GM12878 (cell line): Measurements from ENCODE around the gene MELTF. TPM values are rescaled to one million over a fixed set of nuclear protein-coding genes. Genes with fewer than 3 reads are reported as not detected.

ENCODE experiments used
- ATAC-seq: fragments of 200-7000 bp; cut with Tn5 transposase; 3 replicates; pipeline ENCODE4 v1.9.1; 2020; ENCODE audit warnings: mild to moderate bottlenecking, moderate library complexity
- BruUV-seq: library from RNA; stranded (reverse); fragments of 400-500 nt; replicated peaks from 2 replicates; lab custom pipeline; 2021; lab: Mats Ljungman, UMichigan
- CTCF ChIA-PET: fragments of 300-600 bp; sonication (Branson Sonifier 250); formaldehyde crosslinking; extraction: SDS; loops from one replicate; lab custom pipeline; 2021; ENCODE audit warnings: inconsistent platforms; lab: Yijun Ruan, JAX
- POLR2A ChIA-PET: fragments of 350-600 bp; formaldehyde crosslinking; extraction: SDS; loops from one replicate; lab custom pipeline; 2021; ENCODE audit warnings: inconsistent platforms; lab: Charles Lee
- RAD21 ChIA-PET: fragments of 300-600 bp; sonication (Branson Sonifier 250); formaldehyde crosslinking; loops from one replicate; lab custom pipeline; 2023; ENCODE audit warnings: antibody characterized with exemption; ENCODE audit not compliant: unreplicated experiment; lab: Charles Lee
- SMC1A ChIA-PET: fragments of 300-600 bp; sonication (Branson Sonifier 250); formaldehyde crosslinking; loops from one replicate; lab custom pipeline; 2023; ENCODE audit not compliant: unreplicated experiment, uncharacterized antibody; lab: Charles Lee
- DNase-seq: peaks from one replicate; pipeline ENCODE4 v3.0.0-alpha.2; 2011; ENCODE audit warnings: low read depth, low spot score
- FAIRE-seq: peaks from 3 replicates; lab custom pipeline; 2011; peaks lifted over from hg19 to GRCh38; lab: Jason Lieb, UNC
- H2AFZ ChIP-seq: 2 replicates; pipeline ENCODE4 v1.6.0; 2011; ENCODE audit warnings: low read depth, low read length, control low read depth; ENCODE audit not compliant: control insufficient read depth
- H3K27ac ChIP-seq: 2 replicates; pipeline ENCODE4 v1.5.1; 2011; ENCODE audit warnings: control low read depth; ENCODE audit not compliant: control insufficient read depth, insufficient read depth
- H3K27me3 ChIP-seq, 2 experiments: replicated peaks in 1 of 2; 2 replicates each; pipeline versions ENCODE4 v1.6.0 to v1.6.1; 2011; ENCODE audit warnings: low read length in 1 of 2; ENCODE audit not compliant: control insufficient read depth in 2 of 2, insufficient read depth in 2 of 2
- H3K36me3 ChIP-seq, 2 experiments: 2 replicates each; pipeline ENCODE4 v1.5.1; 2011; ENCODE audit warnings: low read length in 1 of 2; ENCODE audit not compliant: control insufficient read depth in 2 of 2, insufficient read depth in 2 of 2
- H3K4me1 ChIP-seq: 2 replicates; pipeline ENCODE4 v1.6.1; 2011; ENCODE audit warnings: mild to moderate bottlenecking, low read length, moderate library complexity, mixed read lengths; ENCODE audit not compliant: control insufficient read depth, insufficient read depth
- H3K4me2 ChIP-seq: 2 replicates; pipeline ENCODE4 v1.6.0; 2011; ENCODE audit warnings: control low read depth; ENCODE audit not compliant: control insufficient read depth, insufficient read depth
- H3K4me3 ChIP-seq: fragments of 200-600 bp; sonication (generic); 2 replicates; pipeline ENCODE4 v1.5.1; 2016
- H3K79me2 ChIP-seq: 2 replicates; pipeline ENCODE4 v1.6.0; 2011; ENCODE audit warnings: low read length; ENCODE audit not compliant: control insufficient read depth, insufficient read depth
- H3K9ac ChIP-seq: 2 replicates; pipeline ENCODE4 v1.8.0; 2011; ENCODE audit warnings: low read length, control low read depth, mixed read lengths; ENCODE audit not compliant: control insufficient read depth, insufficient read depth
- H3K9me3 ChIP-seq: replicated peaks from 3 replicates; pipeline ENCODE4 v1.5.1; 2011; ENCODE audit warnings: mild to moderate bottlenecking, low read length; ENCODE audit not compliant: control insufficient read depth, insufficient read depth
- H4K20me1 ChIP-seq: 2 replicates; pipeline ENCODE4 v1.6.0; 2011; ENCODE audit not compliant: control insufficient read depth, insufficient read depth
- BCL11A ChIP-seq: IDR thresholded peaks from 2 replicates; pipeline ENCODE4 v1.6.1; 2011; ENCODE audit warnings: low read depth, low read length
- BCLAF1 ChIP-seq: fragments of 450-650 bp; IDR thresholded peaks from 2 replicates; pipeline ENCODE4 v1.6.1; 2017; ENCODE audit warnings: antibody characterized with exemption, mild to moderate bottlenecking, moderate library complexity
- CEBPB ChIP-seq, 2 experiments: fragments of 150-350 bp in 1 of 2; IDR thresholded peaks; 2 replicates each; pipeline ENCODE4 v1.6.1; 2012 to 2014; ENCODE audit warnings: low read depth in 2 of 2, low read length in 2 of 2, borderline replicate concordance in 1 of 2, inconsistent platforms in 1 of 2
- ESRRA ChIP-seq: IDR thresholded peaks from 2 replicates; pipeline ENCODE4 v1.6.1; 2012; ENCODE audit warnings: mild to moderate bottlenecking, low read length, improper control_type of control experiment
- ETV6 ChIP-seq, 2 experiments: fragments of 450-650 bp in 1 of 2; IDR thresholded peaks in 1 of 2; conservative IDR thresholded peaks in 1 of 2; 2 replicates each; pipeline ENCODE4 v1.6.1; 2014; ENCODE audit warnings: antibody characterized with exemption in 1 of 2, borderline replicate concordance in 1 of 2, low read depth in 1 of 2, mild to moderate bottlenecking in 1 of 2, moderate library complexity in 1 of 2
- HCFC1 ChIP-seq: fragments of 150-350 bp; IDR thresholded peaks from 2 replicates; pipeline ENCODE4 v1.6.1; 2014; ENCODE audit warnings: low read length
- MYB ChIP-seq: fragments of 150-350 bp; IDR thresholded peaks from 2 replicates; pipeline ENCODE4 v1.6.1; 2014; ENCODE audit warnings: mild to moderate bottlenecking, low read depth, low read length, borderline replicate concordance
- TAF1 ChIP-seq: IDR thresholded peaks from 2 replicates; pipeline ENCODE4 v1.6.1; 2011; ENCODE audit warnings: mild to moderate bottlenecking, low read depth, low read length, borderline replicate concordance
- WRNIP1 ChIP-seq: IDR thresholded peaks from 2 replicates; pipeline ENCODE4 v1.6.1; 2011; ENCODE audit warnings: low read depth, low read length, improper control_type of control experiment, borderline replicate concordance
- WGBS: methylation state at CpG from one replicate; pipeline ENCODE4 v1.1.6; 2016; ENCODE audit warnings: low lambda C conversion rate; ENCODE audit not compliant: insufficient replicate concordance, insufficient coverage; ENCODE audit errors: missing lambda C conversion rate; 5-methylcytosine and 5-hydroxymethylcytosine counted together
- in situ Hi-C: fragments of 300-500 bp; cut with MboI; formaldehyde crosslinking; loops from 9 replicates; pipeline ENCODE4 v1.14.3; 2018; ENCODE audit warnings: mixed read lengths
- intact Hi-C: fragments of 100-400 bp; cut with micrococcal nuclease; formaldehyde crosslinking; loops from one replicate; pipeline ENCODE4 v1.14.2; 2022; ENCODE audit not compliant: unreplicated experiment
- polyA plus RNA-seq, 11 experiments: library from polyadenylated mRNA; depleted of rRNA in 4 of 11; unstranded in 6 of 11; stranded (reverse) in 5 of 11; fragments of >200 nt; fragmentation: Nextera tagmentation in 4 of 11; fragmentation: Illumina TruSeq in 1 of 11; extraction: Ambion mirVana in 4 of 11; extraction: Trizol in 1 of 11; gene quantifications; 1 replicate in 1 of 11; 2 replicates in 10 of 11; pipeline versions ENCODE4 v1.2.1 to v1.2.3, GENCODE V29; 2011 to 2016; ENCODE audit warnings: inconsistent platforms in 2 of 11, missing spikeins in 2 of 11, low read depth in 1 of 11
- total RNA-seq, 4 experiments: library from RNA; depleted of rRNA in 3 of 4; stranded (reverse); fragments of >200 nt in 3 of 4; fragmentation: Illumina TruSeq in 1 of 4; extraction: Trizol in 1 of 4; gene quantifications; 2 replicates each; pipeline versions ENCODE4 v1.2.1 to v1.2.3, GENCODE V29; 2013 to 2021

Gene MELTF
- total and polyA plus RNA-seq, 10 of the 15 experiments (the other 5 are each of a cell fraction or from before 2014, with no cell fraction given): 0.55 to 49.1 (median 11.1) TPM

GRCh38 chr3:196987022-196987421 lies 42.6 kb downstream of the MELTF start:
- POLR2A ChIA-PET: no interaction called here
- FAIRE-seq: no peak
- no TSS peak for BruUV-seq
- RAD21 ChIA-PET: no interaction called here
- Histone ChIP-seq H3K4me3 (no peak overlapping the region), H3K79me2 (no peaks in the 10 kb centered on the region), H3K9ac (no peak overlapping the region), H2AFZ (no peak overlapping the region), H3K4me2 (no peak overlapping the region), H4K20me1 (no peaks in the 10 kb centered on the region), H3K4me1 (no peaks in the 10 kb centered on the region), H3K27ac (no peak overlapping the region), H3K9me3 (peaks cover 5% of the 10 kb centered on the region), H3K27me3 (no peaks in the 10 kb centered on the region), H3K36me3 (no peaks in the 10 kb centered on the region)
- TF ChIP-seq WRNIP1: no peak
- no peak for TF ChIP-seq ESRRA
- no peak for TF ChIP-seq CEBPB (IDR thresholded peaks at IDR 0.05; ENCODE audit: borderline replicate concordance in 1 of 2, low read depth in 2 of 2, low read length in 2 of 2)
- TF ChIP-seq HCFC1: no peak
- no peak for TF ChIP-seq ETV6 (conservative IDR thresholded peaks at IDR 0.05 in 1 of 2, IDR thresholded peaks at IDR 0.05 in 1 of 2; ENCODE audit: borderline replicate concordance in 1 of 2, low read depth in 1 of 2)
- no peak for TF ChIP-seq BCL11A
- TF ChIP-seq MYB: no peak
- TF ChIP-seq BCLAF1: no peak
- TF ChIP-seq TAF1: no peak
- SMC1A ChIA-PET: interaction anchor here (1.3 kb wide), 1 partner anchor 202 kb away, joined by 3 read pairs; no protein-coding TSS in a partner anchor
- intact Hi-C loops: no loop called here
- no peak for ATAC-seq
- DNase-seq: no peak
- whole genome bisulfite sequencing: 60% methylated on average over 10 of the region's 10 CpGs
- in situ Hi-C loops: loop anchor here (25.0 kb wide), 1 partner anchor 525 kb away; no protein-coding TSS in a partner anchor
- CTCF ChIA-PET: interaction anchor here (0.8 kb wide), 1 partner anchor 42 kb away, joined by 3 read pairs; the partner anchor contains the start of gene MELTF
